Caco-2 (cell line): ENCODE measurements around the gene HNRNPM. TPM values are rescaled to one million over a fixed set of nuclear protein-coding genes. Genes with fewer than 3 reads are reported as not detected.

ENCODE experiments used
- BruUV-seq: library from RNA; stranded (reverse); fragments of 400-500 nt; replicated peaks from 2 replicates; lab custom pipeline; 2021; lab: Mats Ljungman, UMichigan
- CTCF ChIA-PET: fragments of 300-600 bp; sonication (Branson Sonifier 250); formaldehyde crosslinking; loops from one replicate; lab custom pipeline; 2022; ENCODE audit warnings: antibody characterized with exemption; lab: Charles Lee
- POLR2A ChIA-PET: fragments of 300-600 bp; sonication (Branson Sonifier 250); formaldehyde crosslinking; loops from one replicate; lab custom pipeline; 2022; ENCODE audit warnings: antibody characterized with exemption; lab: Charles Lee
- DNase-seq, 2 experiments: peaks; one replicate each; pipeline versions ENCODE4 v3.0.0 to v3.0.0-alpha.2; 2020 to 2022
- H3K27me3 ChIP-seq: replicated peaks from 2 replicates; pipeline ENCODE4 v1.6.0; 2011; ENCODE audit warnings: low read length; ENCODE audit not compliant: control insufficient read depth, insufficient read depth
- H3K36me3 ChIP-seq: 2 replicates; pipeline ENCODE4 v1.5.1; 2011; ENCODE audit warnings: low read length; ENCODE audit not compliant: control insufficient read depth, insufficient read depth
- H3K4me1 ChIP-seq: fragments of 250-450 bp; sonication (Bioruptor Pico); 2 replicates; pipeline ENCODE4 v1.5.1; 2020; ENCODE audit warnings: mild to moderate bottlenecking
- H3K4me3 ChIP-seq: 2 replicates; pipeline ENCODE4 v1.5.1; 2011; ENCODE audit warnings: low read depth, mild to moderate bottlenecking, control low read depth, low read length
- H3K9me3 ChIP-seq: fragments of 250-450 bp; sonication (Bioruptor Pico); 2 replicates; pipeline ENCODE4 v1.5.1; 2020; ENCODE audit warnings: mild to moderate bottlenecking, moderate library complexity
- H3K27ac Mint-ChIP-seq: one replicate; pipeline ENCODE4 v1.8.0; 2022; ENCODE audit warnings: mixed read lengths; ENCODE audit not compliant: unreplicated experiment
- H3K27me3 Mint-ChIP-seq: one replicate; pipeline ENCODE4 v1.8.0; 2022; ENCODE audit warnings: mixed read lengths; ENCODE audit not compliant: insufficient read depth, unreplicated experiment
- H3K36me3 Mint-ChIP-seq: one replicate; pipeline ENCODE4 v1.8.0; 2022; ENCODE audit warnings: mild to moderate bottlenecking, mixed read lengths; ENCODE audit not compliant: insufficient read depth, unreplicated experiment
- H3K4me1 Mint-ChIP-seq: one replicate; pipeline ENCODE4 v1.8.0; 2022; ENCODE audit warnings: low read depth, mixed read lengths; ENCODE audit not compliant: unreplicated experiment
- H3K4me3 Mint-ChIP-seq: one replicate; pipeline ENCODE4 v1.8.0; 2022; ENCODE audit warnings: mild to moderate bottlenecking, moderate library complexity, mixed read lengths; ENCODE audit not compliant: unreplicated experiment
- H3K9me3 Mint-ChIP-seq: one replicate; pipeline ENCODE4 v1.8.0; 2022; ENCODE audit warnings: mixed read lengths; ENCODE audit not compliant: unreplicated experiment
- intact Hi-C: fragments of 100-400 bp; cut with micrococcal nuclease; formaldehyde crosslinking; loops from one replicate; pipeline ENCODE4 v1.10.0; 2022; ENCODE audit not compliant: unreplicated experiment
- total RNA-seq: library from RNA; stranded (reverse); gene quantifications from 2 replicates; pipeline ENCODE4 v1.2.3, GENCODE V29; 2022
- TF ChIP-seq, protein P1 (sequence below), 2 experiments: fragments of 200-600 bp in 1 of 2; IDR thresholded peaks; 1 replicate in 1 of 2; 2 replicates in 1 of 2; pipeline versions ENCODE4 v1.5.1 to v1.8.0; 2011 to 2022; ENCODE audit warnings: antibody characterized with exemption in 1 of 2, control low read depth in 1 of 2, inconsistent platforms in 1 of 2, low read depth in 1 of 2, low read length in 1 of 2, mild to moderate bottlenecking in 1 of 2, moderate library complexity in 1 of 2; ENCODE audit not compliant: insufficient read depth in 1 of 2, severe bottlenecking in 1 of 2, unreplicated experiment in 1 of 2

Gene HNRNPM
- total RNA-seq, 1 experiment from 2014 or later: 271 TPM

DNA sequence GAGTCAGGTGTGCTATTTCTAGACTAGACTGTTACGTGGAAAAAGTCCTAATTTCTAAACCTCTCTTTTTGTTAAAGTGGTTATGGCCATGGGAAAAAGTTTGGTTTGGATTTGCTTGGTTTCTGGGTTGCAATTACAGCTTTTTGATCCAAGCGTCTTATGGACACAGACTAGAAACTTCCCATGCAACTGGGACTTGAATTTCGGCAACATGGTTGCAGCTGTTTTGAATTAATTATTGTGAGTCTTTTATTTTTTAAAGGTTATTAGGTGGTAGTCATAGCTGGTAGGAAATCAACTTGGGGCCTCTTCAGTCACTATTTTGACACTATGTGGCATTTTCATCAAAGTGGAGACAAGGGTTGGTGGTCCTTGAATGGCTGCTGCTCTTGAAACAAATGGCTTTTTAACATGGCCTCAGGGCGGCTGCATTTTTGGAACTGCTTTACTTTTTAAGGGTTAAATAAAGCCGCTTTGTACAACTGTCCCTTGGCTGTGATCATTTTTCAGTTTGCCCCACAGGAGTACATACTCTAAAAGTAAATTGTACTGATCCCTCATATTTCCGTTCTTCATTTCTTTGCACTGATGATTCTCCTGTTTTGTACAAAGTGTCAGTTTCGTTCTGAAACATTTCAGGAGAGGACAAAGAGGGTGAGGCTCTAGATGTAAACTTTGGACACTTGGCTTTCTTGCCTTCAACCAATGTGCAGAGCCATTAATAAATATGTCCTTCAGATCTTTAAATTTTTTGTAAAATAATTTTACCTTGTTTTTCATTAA lies 15.9 kb downstream of the HNRNPM start:
- Histone ChIP-seq H3K4me3 (no peak overlapping the region), H3K27me3 (no peaks in the 10 kb centered on the region), H3K36me3 (no peaks in the 10 kb centered on the region; the same call in 1 of the 2 replicates), H3K4me1 (peaks cover 54% of the 10 kb centered on the region), H3K9me3 (no peaks in the 10 kb centered on the region)
- intact Hi-C loops: loop anchor here (5.0 kb wide), 1 partner anchor 48 kb away; the partner anchor contains the start of gene MARCHF2
- Mint-ChIP-seq H3K27me3 (no peaks in the 10 kb centered on the region), H3K4me3 (peak overlapping the region; percentile 23), H3K4me1 (peaks cover 42% of the 10 kb centered on the region), H3K36me3 (peaks cover 71% of the 10 kb centered on the region), H3K27ac (peak overlapping the region; percentile 45), H3K9me3 (no peaks in the 10 kb centered on the region)
- no TSS peak for BruUV-seq
- no peak for DNase-seq
- POLR2A ChIA-PET: no interaction called here
- TF ChIP-seq, protein P1, sequence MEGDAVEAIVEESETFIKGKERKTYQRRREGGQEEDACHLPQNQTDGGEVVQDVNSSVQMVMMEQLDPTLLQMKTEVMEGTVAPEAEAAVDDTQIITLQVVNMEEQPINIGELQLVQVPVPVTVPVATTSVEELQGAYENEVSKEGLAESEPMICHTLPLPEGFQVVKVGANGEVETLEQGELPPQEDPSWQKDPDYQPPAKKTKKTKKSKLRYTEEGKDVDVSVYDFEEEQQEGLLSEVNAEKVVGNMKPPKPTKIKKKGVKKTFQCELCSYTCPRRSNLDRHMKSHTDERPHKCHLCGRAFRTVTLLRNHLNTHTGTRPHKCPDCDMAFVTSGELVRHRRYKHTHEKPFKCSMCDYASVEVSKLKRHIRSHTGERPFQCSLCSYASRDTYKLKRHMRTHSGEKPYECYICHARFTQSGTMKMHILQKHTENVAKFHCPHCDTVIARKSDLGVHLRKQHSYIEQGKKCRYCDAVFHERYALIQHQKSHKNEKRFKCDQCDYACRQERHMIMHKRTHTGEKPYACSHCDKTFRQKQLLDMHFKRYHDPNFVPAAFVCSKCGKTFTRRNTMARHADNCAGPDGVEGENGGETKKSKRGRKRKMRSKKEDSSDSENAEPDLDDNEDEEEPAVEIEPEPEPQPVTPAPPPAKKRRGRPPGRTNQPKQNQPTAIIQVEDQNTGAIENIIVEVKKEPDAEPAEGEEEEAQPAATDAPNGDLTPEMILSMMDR (IDR thresholded peaks at IDR 0.05; ENCODE audit: insufficient read depth in 1 of 2, low read depth in 1 of 2, low read length in 1 of 2, severe bottlenecking in 1 of 2, unreplicated experiment in 1 of 2): no peak
- CTCF ChIA-PET: interaction anchor here (1.1 kb wide), 1 partner anchor 11 kb away, joined by 3 read pairs; no protein-coding TSS in a partner anchor

DNA sequence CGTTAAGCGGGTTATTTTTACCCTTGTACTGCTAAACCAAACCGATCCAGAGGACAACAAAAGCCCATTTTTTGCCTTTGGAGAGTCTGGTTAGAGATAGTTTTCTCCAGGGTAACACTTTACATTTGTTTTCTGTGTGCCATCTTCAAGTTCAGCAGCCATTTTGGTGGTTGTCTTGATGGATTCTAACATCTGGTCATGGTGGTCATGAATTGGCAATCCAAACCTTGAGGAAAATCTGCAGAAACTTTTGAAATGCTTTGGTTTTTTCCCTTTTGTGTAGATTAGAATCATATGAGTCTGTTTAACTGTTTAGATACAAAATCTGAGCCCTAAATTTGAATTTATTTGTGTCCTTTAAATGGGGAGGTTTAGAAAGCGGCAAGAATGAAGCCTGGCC lies 16.6 kb downstream of the HNRNPM start:
- Mint-ChIP-seq H3K27ac (no peak overlapping the region), H3K27me3 (no peaks in the 10 kb centered on the region), H3K4me3 (no peak overlapping the region), H3K4me1 (peaks cover 42% of the 10 kb centered on the region), H3K36me3 (peaks cover 71% of the 10 kb centered on the region), H3K9me3 (no peaks in the 10 kb centered on the region)
- Histone ChIP-seq H3K4me3 (no peak overlapping the region), H3K9me3 (no peaks in the 10 kb centered on the region), H3K36me3 (no peaks in the 10 kb centered on the region; the same call in 1 of the 2 replicates), H3K4me1 (peaks cover 54% of the 10 kb centered on the region), H3K27me3 (no peaks in the 10 kb centered on the region)
- ChIA-PET POLR2A (no interaction called here), CTCF (no interaction called here)
- no TSS peak for BruUV-seq
- intact Hi-C loops: loop anchor here (5.0 kb wide), 1 partner anchor 49 kb away; the partner anchor contains the start of gene MARCHF2
- TF ChIP-seq, protein P1 (IDR thresholded peaks at IDR 0.05; ENCODE audit: insufficient read depth in 1 of 2, low read depth in 1 of 2, low read length in 1 of 2, severe bottlenecking in 1 of 2, unreplicated experiment in 1 of 2): no peak
- DNase-seq: no peak

DNA sequence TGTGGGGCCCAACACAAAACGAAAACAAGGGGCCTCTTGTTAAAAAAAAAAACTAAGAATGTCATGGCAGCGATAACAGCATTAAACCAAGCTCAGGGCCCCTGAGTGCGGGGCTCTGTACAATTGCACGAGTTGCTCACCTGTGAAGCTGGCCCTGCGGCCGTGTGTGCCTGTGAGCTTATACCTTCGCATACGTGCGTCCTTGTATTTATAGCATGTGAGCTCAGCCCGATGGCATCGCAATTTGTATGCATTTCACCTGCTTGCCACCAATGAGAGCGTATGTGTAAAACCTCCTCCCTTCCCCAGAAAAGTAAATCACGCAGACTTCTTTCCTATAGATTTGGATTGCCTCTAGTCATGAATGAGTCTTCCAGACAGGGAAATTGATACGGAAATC lies 17.1 kb downstream of the HNRNPM start:
- DNase-seq: no peak
- peaks cover 54% of the 10 kb centered on the region for H3K4me1 ChIP-seq
- Mint-ChIP-seq H3K36me3 (peaks cover 71% of the 10 kb centered on the region), H3K27me3 (no peaks in the 10 kb centered on the region), H3K4me3 (no peak overlapping the region), H3K9me3 (no peaks in the 10 kb centered on the region), H3K27ac (no peak overlapping the region), H3K4me1 (peaks cover 42% of the 10 kb centered on the region)
- H3K36me3 ChIP-seq: no peaks in the 10 kb centered on the region; the same call in 1 of the 2 replicates
- BruUV-seq: no TSS peak
- no peak overlapping the region for H3K4me3 ChIP-seq
- POLR2A ChIA-PET: no interaction called here
- H3K27me3 ChIP-seq: no peaks in the 10 kb centered on the region
- H3K9me3 ChIP-seq: no peaks in the 10 kb centered on the region
- CTCF ChIA-PET: no interaction called here
- TF ChIP-seq, protein P1 (IDR thresholded peaks at IDR 0.05; ENCODE audit: insufficient read depth in 1 of 2, low read depth in 1 of 2, low read length in 1 of 2, severe bottlenecking in 1 of 2, unreplicated experiment in 1 of 2): no peak
- intact Hi-C loops: loop anchor here (5.0 kb wide), 1 partner anchor 50 kb away; the partner anchor contains the start of gene MARCHF2
